ENCODE measurements around the gene UBE3B. TPM values are rescaled to one million over a fixed set of nuclear protein-coding genes. Genes with fewer than 3 reads are reported as not detected.
A peak's percentile ranks its signal among the peaks of the same experiment; 100 is the strongest.

UBE3B gene
- total and polyA plus RNA-seq, 9 donors, result 12.1 to 53.4 (median 33.2) TPM

DNA sequence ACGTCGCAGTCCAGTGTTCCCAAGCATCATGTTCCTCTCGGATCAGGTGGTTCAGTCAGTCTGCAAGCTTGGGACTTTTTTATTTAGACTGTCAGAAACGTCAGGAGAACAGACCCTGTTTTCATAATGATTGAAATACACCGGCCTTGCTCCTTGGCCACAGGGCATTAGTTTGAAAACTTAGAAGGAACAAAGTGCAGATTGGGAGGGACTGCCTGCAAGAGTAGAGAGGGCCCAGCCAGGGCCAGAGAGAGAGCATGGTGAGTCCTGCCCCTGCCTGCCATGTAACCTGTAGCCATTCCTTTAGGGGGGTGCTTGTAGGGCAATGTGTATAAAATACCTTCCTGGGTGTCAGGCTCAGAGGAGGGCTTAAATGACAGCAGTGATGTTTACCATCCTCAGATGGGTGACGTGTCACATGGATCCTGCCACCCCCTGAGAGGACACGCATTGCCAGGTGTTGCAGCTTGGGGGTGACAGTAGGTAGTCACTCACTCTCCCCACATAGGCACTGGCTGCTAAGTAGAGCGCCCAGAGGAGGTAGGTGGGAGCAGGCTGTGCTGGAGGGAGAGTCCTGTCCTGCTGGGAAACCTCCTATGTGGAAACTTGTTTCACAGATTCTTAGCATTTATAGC is 50.2 kb downstream of the UBE3B start:
- WGBS, 3 donors, result 85 to 90% (median 88%) methylated on average over 8 of the region's 8 CpGs
- TF ChIP-seq POLR2A (IDR thresholded peaks at IDR 0.05) (no peak), EP300 (IDR thresholded peaks at IDR 0.05) (no peak)
- TF ChIP-seq, protein P1, sequence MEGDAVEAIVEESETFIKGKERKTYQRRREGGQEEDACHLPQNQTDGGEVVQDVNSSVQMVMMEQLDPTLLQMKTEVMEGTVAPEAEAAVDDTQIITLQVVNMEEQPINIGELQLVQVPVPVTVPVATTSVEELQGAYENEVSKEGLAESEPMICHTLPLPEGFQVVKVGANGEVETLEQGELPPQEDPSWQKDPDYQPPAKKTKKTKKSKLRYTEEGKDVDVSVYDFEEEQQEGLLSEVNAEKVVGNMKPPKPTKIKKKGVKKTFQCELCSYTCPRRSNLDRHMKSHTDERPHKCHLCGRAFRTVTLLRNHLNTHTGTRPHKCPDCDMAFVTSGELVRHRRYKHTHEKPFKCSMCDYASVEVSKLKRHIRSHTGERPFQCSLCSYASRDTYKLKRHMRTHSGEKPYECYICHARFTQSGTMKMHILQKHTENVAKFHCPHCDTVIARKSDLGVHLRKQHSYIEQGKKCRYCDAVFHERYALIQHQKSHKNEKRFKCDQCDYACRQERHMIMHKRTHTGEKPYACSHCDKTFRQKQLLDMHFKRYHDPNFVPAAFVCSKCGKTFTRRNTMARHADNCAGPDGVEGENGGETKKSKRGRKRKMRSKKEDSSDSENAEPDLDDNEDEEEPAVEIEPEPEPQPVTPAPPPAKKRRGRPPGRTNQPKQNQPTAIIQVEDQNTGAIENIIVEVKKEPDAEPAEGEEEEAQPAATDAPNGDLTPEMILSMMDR (IDR thresholded peaks at IDR 0.05), result no peak
- Histone ChIP-seq H3K27ac (no peak overlapping the region), H3K36me3 (no peaks in the 10 kb centered on the region), H3K4me1 (ENCODE audit: insufficient read depth) (no peaks in the 10 kb centered on the region), H3K4me3 (no peak overlapping the region), H3K9me3 (no peaks in the 10 kb centered on the region), H3K27me3 (no peaks in the 10 kb centered on the region)
- DNase-seq, result peak in 1 of 5 donors; percentile 4
- intact Hi-C loops (cut with DNase I), result loop anchor here in 2 of 4 donors (10.0 kb wide), 1 partner anchor 247 kb away; no protein-coding TSS in a partner anchor

DNA sequence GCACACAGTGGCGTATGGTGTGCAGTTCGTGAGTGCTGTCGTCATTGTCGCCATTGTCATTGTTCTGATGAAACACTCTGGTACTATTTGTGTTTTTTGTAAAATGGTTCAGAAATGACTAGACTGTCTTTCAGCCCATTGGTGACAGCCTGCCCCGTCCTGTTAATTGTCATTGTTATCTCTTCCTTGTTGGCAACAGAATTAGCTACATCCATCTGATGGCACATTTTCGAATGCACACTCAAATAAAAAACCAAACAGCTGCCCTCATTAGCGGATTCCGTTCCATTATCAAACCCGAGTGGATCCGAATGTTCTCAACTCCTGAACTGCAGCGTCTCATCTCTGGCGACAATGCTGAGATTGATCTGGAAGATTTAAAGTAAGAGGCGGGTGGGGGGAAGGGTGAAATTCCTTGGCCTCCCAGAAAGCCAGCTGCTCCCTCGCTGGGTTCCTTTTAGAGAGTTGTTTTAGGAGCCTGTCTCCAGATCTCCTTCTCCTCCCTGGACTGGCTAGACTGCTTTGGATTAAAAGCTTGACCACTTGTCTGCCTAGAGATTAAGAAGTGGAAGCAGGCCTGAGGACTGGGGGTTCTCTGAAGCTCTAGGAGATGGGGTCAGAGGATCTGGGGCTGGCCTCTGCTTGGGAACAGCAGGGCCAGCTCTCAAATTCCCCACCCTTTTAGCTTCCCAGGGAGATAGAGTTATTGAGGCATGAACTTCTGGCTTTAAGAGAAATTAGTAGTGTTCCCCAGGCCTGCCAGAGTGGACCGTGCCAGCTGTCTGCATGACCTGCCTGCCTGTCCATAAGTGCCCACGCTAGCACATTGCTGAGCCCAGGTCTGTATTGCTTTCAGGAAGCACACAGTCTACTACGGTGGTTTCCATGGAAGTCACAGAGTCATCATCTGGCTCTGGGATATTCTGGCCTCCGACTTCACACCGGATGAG is 52.5 kb downstream of the UBE3B start:
- Histone ChIP-seq H3K9me3 (no peaks in the 10 kb centered on the region), H3K4me3 (no peak overlapping the region), H3K27me3 (no peaks in the 10 kb centered on the region), H3K4me1 (ENCODE audit: insufficient read depth) (no peaks in the 10 kb centered on the region), H3K27ac (no peak overlapping the region), H3K36me3 (no peaks in the 10 kb centered on the region)
- no peak for DNase-seq
- intact Hi-C loops (cut with DNase I), result loop anchor here in 2 of 4 donors (10.0 kb wide), 1 partner anchor 245 kb away; no protein-coding TSS in a partner anchor
- WGBS, 3 donors, result 67 to 76% (median 70%) methylated on average over 19 of the region's 19 CpGs
- TF ChIP-seq, protein P1 (IDR thresholded peaks at IDR 0.05), result no peak
- TF ChIP-seq POLR2A (IDR thresholded peaks at IDR 0.05) (no peak), EP300 (IDR thresholded peaks at IDR 0.05) (no peak)

DNA sequence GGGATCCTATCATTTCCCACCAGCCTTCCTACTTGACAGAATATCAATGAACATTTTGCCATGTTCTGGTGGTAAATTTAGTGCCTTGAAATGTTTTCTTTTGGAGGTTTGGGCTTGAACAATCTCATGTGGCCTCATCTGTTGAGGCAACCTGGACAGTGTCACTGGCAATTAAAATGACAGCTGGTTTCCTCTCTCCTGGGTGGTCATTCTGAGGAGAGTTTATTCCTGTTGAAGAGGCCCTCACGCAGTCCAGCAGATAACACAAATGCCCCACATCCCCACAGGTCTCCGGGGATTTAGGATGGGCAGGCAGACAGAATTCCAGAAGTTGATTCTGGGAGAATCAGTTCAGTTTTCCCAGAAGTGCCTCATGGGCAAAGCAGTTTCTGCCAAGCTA is 54.0 kb downstream of the UBE3B start:
- Histone ChIP-seq H3K27me3 (no peaks in the 10 kb centered on the region), H3K36me3 (no peaks in the 10 kb centered on the region), H3K27ac (no peak overlapping the region), H3K9me3 (no peaks in the 10 kb centered on the region), H3K4me3 (no peak overlapping the region), H3K4me1 (ENCODE audit: insufficient read depth) (no peaks in the 10 kb centered on the region)
- TF ChIP-seq EP300 (IDR thresholded peaks at IDR 0.05), result no peak
- no peak for TF ChIP-seq POLR2A (IDR thresholded peaks at IDR 0.05)
- TF ChIP-seq, protein P1 (IDR thresholded peaks at IDR 0.05), result no peak
- DNase-seq, result no peak
- intact Hi-C loops (cut with DNase I), result no loop called here
- WGBS, 3 donors, result 31 to 47% (median 41%) methylated on average over 2 of the region's 2 CpGs

DNA sequence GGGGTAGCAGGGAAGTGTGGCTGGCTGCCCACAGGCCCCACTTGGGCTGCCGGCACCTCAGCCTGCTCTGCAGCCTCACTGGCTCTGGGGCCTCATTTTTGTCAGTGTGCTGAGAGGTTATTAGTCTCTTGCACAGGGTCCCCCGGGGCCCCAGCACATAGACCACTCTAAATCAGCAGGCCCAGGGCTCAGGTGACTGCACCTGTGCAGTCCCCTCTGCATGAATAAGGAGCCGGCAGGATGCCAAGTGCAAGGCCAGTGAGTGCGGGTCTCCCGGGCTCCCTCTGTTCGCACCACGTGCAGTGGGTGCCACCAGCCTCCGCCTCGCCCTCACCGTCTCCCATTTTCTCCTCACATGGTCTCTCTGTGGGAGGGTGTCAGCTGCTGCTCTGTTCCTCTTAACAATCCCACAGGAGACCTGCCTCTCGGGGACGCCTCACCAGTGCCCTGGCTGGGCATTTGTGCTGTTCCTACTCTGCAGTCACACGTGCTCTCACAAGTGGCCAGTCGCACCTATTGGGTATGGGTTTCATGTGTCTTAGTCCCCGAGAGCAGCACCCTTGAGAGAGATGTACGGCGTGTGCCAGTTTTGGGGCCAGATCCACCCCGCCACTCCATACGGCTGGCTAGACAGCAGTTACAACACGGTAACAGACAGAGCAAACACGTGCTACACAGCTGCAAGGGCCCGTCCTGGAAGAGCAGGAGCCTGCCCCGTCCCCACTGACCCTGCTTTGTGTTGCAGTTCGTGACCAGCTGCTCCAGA is 55.5 kb downstream of the UBE3B start:
- no peak overlapping the region for H3K27ac ChIP-seq
- no peak for DNase-seq
- H3K36me3 ChIP-seq, result no peaks in the 10 kb centered on the region
- intact Hi-C loops (cut with DNase I), result no loop called here
- H3K4me1 ChIP-seq (ENCODE audit: insufficient read depth), result no peaks in the 10 kb centered on the region
- no peaks in the 10 kb centered on the region for H3K9me3 ChIP-seq
- TF ChIP-seq EP300 (IDR thresholded peaks at IDR 0.05) (no peak), POLR2A (IDR thresholded peaks at IDR 0.05) (no peak)
- TF ChIP-seq, protein P1 (IDR thresholded peaks at IDR 0.05), result no peak
- no peaks in the 10 kb centered on the region for H3K27me3 ChIP-seq
- WGBS, 3 donors, result 87 to 89% (median 88%) methylated on average over 24 of the region's 24 CpGs
- H3K4me3 ChIP-seq, result no peak overlapping the region
